Lower lobe of right lung (tissue), 2 donors: Measurements from ENCODE around the gene PRKAB2. TPM values are rescaled to one million over a fixed set of nuclear protein-coding genes. Genes with fewer than 3 reads are reported as not detected.

Experiments used
- ATAC-seq, 2 donors: fragments of 200-7000 bp; cut with Tn5 transposase; one replicate each; pipeline ENCODE4 v1.9.1; 2020 to 2022; ENCODE audit warnings: mild to moderate bottlenecking in 2 of 2, moderate library complexity in 2 of 2
- DNase-seq: peaks from one replicate; pipeline ENCODE4 v3.0.0-alpha.2; 2020
- H3K27ac ChIP-seq: fragments of 200-600 bp; one replicate; pipeline ENCODE4 v1.8.0; 2022
- H3K27me3 ChIP-seq: fragments of 200-600 bp; one replicate; pipeline ENCODE4 v1.8.0; 2022; ENCODE audit warnings: low read depth
- H3K36me3 ChIP-seq: fragments of 200-600 bp; one replicate; pipeline ENCODE4 v1.8.0; 2022; ENCODE audit warnings: mild to moderate bottlenecking
- H3K4me1 ChIP-seq: fragments of 200-600 bp; one replicate; pipeline ENCODE4 v1.8.0; 2022
- H3K4me3 ChIP-seq: fragments of 200-600 bp; one replicate; pipeline ENCODE4 v1.8.0; 2022; ENCODE audit warnings: mild to moderate bottlenecking
- H3K9me3 ChIP-seq: fragments of 200-600 bp; one replicate; pipeline ENCODE4 v1.8.0; 2022
- CTCF ChIP-seq: fragments of 200-600 bp; IDR thresholded peaks from one replicate; pipeline ENCODE4 v1.8.0; 2022; ENCODE audit warnings: antibody characterized with exemption, mild to moderate bottlenecking
- intact Hi-C: fragments of 100-400 bp; cut with DNase I; formaldehyde crosslinking; loops from one replicate; pipeline ENCODE4 v1.11.0; 2022
- total RNA-seq: library from RNA; stranded (reverse); fragmentation: NEBNext Ultra II Directional; extraction: Animal tissue kit (Norgen Biotek cat#: 25700); gene quantifications from one replicate; pipeline ENCODE4 v1.2.1, GENCODE V29; 2021
- donor health status: DM: no; HTN: yes; CAD: no; lungs with severe emphysema.

The PRKAB2 gene
- total RNA-seq, 1 donor from 2014 or later: 11.3 TPM

GRCh38 chr1:147214842-147215539 is 42.7 kb upstream of the PRKAB2 start:
- Histone ChIP-seq H3K4me3 (no peak overlapping the region), H3K36me3 (peaks cover 29% of the 10 kb centered on the region), H3K9me3 (no peaks in the 10 kb centered on the region), H3K4me1 (peaks cover 3% of the 10 kb centered on the region), H3K27me3 (no peaks in the 10 kb centered on the region), H3K27ac (no peak overlapping the region)
- DNase-seq: no peak
- ATAC-seq: no peak
- intact Hi-C loops: no loop called here
- TF ChIP-seq CTCF: no peak

GRCh38 chr1:147214325-147214724 is 42.1 kb upstream of the PRKAB2 start:
- ATAC-seq: no peak
- no peak for DNase-seq
- no peak overlapping the region for H3K4me3 ChIP-seq
- no peak for TF ChIP-seq CTCF
- peaks cover 29% of the 10 kb centered on the region for H3K36me3 ChIP-seq
- H3K4me1 ChIP-seq: peaks cover 3% of the 10 kb centered on the region
- intact Hi-C loops: no loop called here
- H3K9me3 ChIP-seq: no peaks in the 10 kb centered on the region
- H3K27ac ChIP-seq: no peak overlapping the region
- H3K27me3 ChIP-seq: no peaks in the 10 kb centered on the region

GRCh38 chr1:147213271-147213670 is 41.0 kb upstream of the PRKAB2 start:
- intact Hi-C loops: no loop called here
- Histone ChIP-seq H3K9me3 (no peaks in the 10 kb centered on the region), H3K27ac (no peak overlapping the region), H3K36me3 (peaks cover 36% of the 10 kb centered on the region), H3K4me1 (peaks cover 3% of the 10 kb centered on the region), H3K4me3 (no peak overlapping the region), H3K27me3 (no peaks in the 10 kb centered on the region)
- no peak for ATAC-seq
- no peak for TF ChIP-seq CTCF
- no peak for DNase-seq

GRCh38 chr1:147211577-147211976 is 39.3 kb upstream of the PRKAB2 start:
- H3K27ac ChIP-seq: no peak overlapping the region
- peaks cover 51% of the 10 kb centered on the region for H3K36me3 ChIP-seq
- intact Hi-C loops: no loop called here
- no peak for DNase-seq
- no peaks in the 10 kb centered on the region for H3K27me3 ChIP-seq
- H3K4me1 ChIP-seq: peaks cover 3% of the 10 kb centered on the region
- no peak for ATAC-seq
- TF ChIP-seq CTCF: no peak
- H3K4me3 ChIP-seq: no peak overlapping the region
- no peaks in the 10 kb centered on the region for H3K9me3 ChIP-seq

GRCh38 chr1:147210987-147211386 is 38.7 kb upstream of the PRKAB2 start:
- Histone ChIP-seq H3K36me3 (peaks cover 51% of the 10 kb centered on the region), H3K27ac (no peak overlapping the region), H3K4me1 (peaks cover 3% of the 10 kb centered on the region), H3K9me3 (no peaks in the 10 kb centered on the region), H3K4me3 (no peak overlapping the region), H3K27me3 (no peaks in the 10 kb centered on the region)
- TF ChIP-seq CTCF: no peak
- ATAC-seq (no peak), DNase-seq (no peak)
- intact Hi-C loops: no loop called here
